ENCODE measurements around the gene ADAMTSL2.

ADAMTSL2 gene

GRCh38 chr9:133536536-133536935, 2.0 kb downstream of the ADAMTSL2 start:
- DNase-seq, result no peak

- no peak for DNase-seq
Measured at GRCh38 chr9:133537257-133537656, 2.8 kb downstream of the ADAMTSL2 start.

DNA sequence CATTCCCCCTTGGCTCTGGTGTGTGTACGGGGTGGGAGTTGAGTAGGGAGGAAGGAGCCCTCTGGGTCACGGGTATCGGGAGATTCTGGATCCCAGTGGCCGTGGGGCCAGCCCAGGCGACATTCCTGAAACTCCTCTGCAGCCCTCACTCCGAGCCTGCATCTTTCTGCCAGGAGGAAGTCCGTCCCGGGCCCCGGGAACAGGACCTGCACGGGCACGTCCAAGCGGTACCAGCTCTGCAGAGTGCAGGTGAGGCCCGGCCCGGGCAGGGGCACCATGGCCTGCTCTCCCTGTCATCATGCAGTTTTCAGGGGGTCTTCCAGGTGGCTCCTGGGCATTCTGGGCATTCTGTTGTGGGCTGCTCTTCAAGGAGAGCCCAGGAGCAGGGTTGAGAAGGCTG, 3.7 kb downstream of the ADAMTSL2 start:
- no peak for DNase-seq

DNA sequence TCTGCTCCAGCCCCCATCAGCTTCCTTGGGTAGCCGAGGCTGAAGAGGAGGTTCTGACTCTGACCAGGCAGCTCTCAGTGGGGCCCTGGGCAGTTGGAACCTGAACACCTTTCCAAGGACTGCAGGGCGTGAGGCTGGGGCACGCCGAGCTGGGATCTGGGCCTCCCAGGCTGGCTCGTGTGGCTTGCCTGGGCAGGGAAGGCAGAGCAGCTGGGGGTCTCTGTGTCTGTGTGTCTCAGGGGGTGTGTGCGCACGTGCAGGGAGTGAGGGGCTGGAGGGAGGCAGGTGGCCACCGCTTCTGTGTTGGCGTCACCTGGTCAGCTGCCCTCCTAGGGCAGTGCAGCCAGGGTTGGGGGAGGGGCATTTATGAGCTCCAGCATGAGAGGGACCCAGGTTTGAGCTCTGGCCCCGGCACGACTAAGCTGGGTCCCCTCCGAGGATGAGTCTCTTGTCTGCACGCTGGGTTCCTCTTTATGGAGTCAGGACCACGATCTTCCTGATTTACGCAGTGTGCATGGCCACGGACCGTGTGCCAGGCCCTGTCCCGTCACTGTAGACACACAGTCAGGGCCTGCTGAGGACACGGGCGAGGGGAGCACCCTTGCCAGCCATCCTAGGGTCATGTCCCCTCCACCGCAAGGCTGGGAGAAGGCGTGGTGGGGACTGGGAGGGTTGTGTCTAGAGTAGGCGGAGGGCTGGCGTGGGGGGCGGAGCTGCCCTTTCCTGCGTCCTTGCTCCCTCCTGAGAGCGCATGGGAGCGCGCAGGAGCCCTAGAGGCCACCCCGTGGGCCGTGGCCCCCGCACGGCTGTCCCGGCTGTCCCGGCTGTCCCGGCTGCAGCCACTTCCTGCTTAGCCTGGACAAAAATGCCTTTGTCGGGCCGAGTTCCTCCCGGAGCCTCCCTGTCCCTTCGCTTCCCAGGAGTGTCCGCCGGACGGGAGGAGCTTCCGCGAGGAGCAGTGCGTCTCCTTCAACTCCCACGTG, 4.6 kb downstream of the ADAMTSL2 start:
- DNase-seq, result no peak

- no peak for DNase-seq
Measured at GRCh38 chr9:133539991-133540697, 5.6 kb downstream of the ADAMTSL2 start.

- no peak for DNase-seq
Measured at GRCh38 chr9:133540698-133541025, 6.2 kb downstream of the ADAMTSL2 start.

GRCh38 chr9:133542002-133542401, 7.5 kb downstream of the ADAMTSL2 start:
- no peak for DNase-seq

DNA sequence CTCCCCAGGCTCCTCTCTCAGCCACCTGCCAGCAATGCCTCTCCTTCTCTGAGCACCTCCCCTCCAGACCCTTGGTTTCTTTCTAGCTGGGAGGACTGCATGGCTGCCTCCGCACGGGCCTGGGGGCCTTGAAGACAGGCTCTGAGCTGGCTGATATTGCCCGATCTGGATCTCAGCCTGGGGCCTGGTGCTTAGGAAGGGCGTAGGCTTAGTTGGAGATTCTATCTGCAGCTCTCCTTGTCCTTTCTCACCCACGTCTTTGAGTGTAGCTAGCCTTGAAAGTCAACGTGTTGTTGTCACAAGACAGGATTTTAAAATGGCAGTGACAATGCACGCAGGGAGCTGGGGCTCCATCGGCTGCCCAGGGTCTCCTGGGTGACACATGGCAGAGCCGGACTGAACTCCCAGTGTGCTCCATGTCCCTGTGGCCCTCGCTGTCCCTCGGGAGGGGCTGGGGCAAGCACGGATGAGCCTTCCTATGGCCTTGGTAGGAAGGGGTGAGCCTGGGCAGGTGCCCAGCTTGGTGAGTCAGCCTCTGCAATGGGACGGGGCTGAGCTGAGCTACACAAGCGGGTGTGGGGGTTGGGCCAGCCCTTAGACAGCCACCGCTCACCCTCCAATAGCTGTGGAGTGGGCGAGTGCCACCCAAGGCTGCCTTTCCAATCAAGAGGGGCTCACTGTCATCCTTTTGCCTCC, 9.4 kb downstream of the ADAMTSL2 start:
- DNase-seq, result no peak

- no peak for DNase-seq
Measured at GRCh38 chr9:133545494-133546286, 11.2 kb downstream of the ADAMTSL2 start.

- no peak for DNase-seq
Measured at GRCh38 chr9:133546287-133546680, 11.8 kb downstream of the ADAMTSL2 start.

DNA sequence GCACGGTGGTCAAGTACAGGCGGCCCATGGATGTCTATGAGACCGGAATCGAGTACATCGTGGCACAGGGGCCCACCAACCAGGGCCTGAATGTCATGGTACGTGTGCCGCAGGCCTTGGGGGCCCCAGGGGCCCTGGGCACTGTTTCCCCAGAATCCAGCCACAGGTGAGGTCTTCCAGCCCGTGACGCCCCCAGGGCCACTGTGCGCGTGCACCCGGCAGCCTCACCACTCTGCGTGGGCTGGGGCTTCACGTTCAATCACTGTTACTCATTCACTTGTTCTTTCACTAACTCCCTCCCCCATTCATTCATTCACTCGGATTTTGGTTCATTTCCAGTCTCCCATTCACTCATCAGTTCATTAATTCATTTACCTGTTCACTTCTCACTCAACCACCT, 12.6 kb downstream of the ADAMTSL2 start:
- DNase-seq, result no peak

- no peak for DNase-seq
Measured at GRCh38 chr9:133551446-133551845, 16.9 kb downstream of the ADAMTSL2 start.

DNA sequence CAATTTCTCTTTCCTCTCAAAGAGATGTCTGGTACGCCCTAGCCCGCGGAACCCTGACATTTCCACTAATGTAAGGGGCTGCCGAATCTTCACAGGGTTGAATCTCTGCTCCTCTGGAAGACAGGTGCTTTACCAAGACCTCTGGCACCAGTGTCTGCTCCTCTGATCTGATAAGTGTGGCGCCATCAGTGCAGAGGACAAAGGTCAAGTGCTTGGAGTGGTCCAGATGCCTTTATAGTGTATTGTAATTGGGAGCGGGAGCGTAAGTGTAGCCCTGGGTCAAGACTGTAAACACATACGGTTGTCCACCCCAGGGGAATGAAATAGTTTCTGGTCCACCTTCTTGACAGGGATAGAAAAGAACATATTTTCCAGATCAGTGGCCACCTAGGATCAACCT, 17.7 kb downstream of the ADAMTSL2 start:
- DNase-seq, result no peak

GRCh38 chr9:133553123-133553522, 18.6 kb downstream of the ADAMTSL2 start:
- no peak for DNase-seq

DNA sequence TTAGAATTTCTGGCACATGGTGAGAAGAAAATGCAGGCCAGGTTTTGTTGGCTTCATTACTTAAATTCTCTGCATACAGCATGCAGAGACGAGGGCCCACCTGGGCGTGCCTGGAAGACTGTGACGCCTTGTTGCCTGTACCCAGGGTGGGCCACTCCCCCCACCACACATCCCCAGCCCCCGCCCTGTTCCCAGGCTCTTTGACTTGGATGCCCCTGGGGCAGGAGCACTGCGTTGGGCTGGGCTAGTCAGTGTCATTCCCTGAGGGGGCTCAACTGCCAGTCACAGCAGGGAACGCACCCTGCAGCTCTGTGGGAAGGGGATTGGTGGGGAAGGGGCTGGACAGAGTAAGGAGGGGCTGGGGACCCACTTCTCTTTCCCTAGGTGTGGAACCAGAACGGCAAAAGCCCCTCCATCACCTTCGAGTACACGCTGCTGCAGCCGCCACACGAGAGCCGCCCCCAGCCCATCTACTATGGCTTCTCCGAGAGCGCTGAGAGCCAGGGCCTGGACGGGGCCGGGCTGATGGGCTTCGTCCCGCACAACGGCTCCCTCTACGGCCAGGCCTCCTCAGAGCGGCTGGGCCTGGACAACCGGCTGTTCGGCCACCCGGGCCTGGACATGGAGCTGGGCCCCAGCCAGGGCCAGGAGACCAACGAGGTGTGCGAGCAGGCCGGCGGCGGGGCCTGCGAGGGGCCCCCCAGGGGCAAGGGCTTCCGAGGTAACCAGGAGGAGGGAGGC, 19.6 kb downstream of the ADAMTSL2 start:
- no peak for DNase-seq

GRCh38 chr9:133554729-133555128, 20.2 kb downstream of the ADAMTSL2 start:
- no peak for DNase-seq

DNA sequence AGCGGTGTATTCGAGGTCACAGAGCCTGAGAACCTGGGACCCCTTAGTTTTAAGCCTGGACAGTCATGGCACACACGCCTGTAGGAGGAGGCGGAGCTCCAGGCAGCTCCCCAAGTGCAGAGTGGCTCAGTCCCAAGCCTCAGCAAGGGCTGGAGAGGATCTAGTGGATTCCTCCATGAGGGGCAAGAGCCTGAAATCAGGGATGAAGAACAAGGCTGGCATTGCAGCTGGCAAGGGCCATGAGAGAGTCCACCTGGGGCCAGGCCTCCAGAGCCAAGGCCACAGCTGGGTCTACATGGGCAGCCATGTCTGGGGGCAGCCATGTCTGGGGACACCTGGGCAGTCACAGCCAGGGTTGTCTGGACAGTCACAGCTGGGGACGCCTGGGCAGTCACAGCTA, 21.9 kb downstream of the ADAMTSL2 start:
- DNase-seq, result no peak

- no peak for DNase-seq
Measured at GRCh38 chr9:133557581-133557980, 23.1 kb downstream of the ADAMTSL2 start.

GRCh38 chr9:133558191-133559126, 24.0 kb downstream of the ADAMTSL2 start:
- DNase-seq, result no peak

GRCh38 chr9:133560311-133560710, 25.8 kb downstream of the ADAMTSL2 start:
- DNase-seq, result no peak

DNA sequence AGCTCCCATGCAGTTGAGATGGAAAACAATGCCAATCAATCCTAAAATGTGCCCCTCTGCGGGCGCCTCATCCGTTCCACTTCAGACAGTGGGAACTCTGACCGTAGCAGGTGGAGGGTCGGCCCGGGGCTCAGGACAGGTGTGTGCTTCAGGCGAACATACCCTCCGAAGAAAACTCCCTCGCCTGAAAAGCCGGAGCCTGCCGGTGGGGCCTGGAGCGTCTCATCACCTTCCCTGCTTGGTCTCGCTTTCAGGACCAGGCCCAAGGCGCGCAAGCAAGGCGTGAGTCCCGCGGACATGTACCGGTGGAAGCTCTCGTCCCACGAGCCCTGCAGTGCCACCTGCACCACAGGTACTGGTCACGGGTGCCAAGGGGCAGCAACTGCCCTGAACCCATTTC, 26.4 kb downstream of the ADAMTSL2 start:
- DNase-seq, result no peak

All from stimulated activated naive CD4-positive, alpha-beta T cell treated with Interleukin-2 at 50 U/mL for 16 hours (primary cell).